ENCODE measurements around the gene NSG2. TPM values are rescaled to one million over a fixed set of nuclear protein-coding genes. Genes with fewer than 3 reads are reported as not detected.
"Not testable (repeated sequence)": the region's sequence is repeated elsewhere in the genome, so short reads cannot be mapped to it uniquely, and the experiment has no call there.

NSG2 gene
- total RNA-seq, 1 donor: not detected

DNA sequence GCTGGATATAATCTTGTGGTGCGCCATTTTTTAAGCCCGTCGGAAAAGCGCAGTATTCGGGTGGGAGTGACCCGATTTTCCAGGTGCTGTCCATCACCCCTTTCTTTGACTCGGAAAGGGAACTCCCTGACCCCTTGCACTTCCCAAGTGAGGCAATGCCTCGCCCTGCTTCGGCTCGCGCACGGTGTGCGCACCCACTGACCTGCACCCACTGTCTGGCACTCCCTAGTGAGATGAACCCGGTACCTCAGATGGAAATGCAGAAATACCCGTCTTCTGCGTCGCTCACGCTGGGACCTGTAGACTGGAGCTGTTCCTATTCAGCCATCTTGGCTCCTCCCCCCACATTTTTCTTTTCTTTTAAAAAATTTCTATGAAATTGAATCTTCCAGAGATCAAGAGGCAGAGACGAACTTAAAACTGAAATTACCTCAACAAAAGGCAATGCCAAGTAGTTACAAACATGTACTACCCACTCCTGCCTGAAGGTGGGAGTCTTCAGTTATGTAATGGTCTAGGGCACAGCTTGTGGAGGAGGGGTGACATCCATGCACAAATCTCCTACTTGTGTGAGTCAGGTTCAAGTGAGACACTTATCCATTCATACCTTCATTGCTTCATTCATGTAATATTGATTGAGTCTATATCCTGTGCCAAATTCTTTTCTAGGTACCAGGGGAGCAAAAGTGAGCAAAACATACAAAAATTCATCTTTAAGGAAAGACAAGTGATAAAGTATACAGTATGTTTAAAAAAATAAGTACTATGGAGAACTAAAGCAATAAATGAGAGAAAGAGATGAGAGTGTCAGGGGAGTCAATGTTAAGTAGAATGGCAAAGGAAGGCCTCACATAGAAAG, 25.2 kb upstream of the NSG2 start:
- not testable (repeated sequence) for H3K4me3 ChIP-seq (ENCODE audit: insufficient read depth, low read length); H3K36me3 ChIP-seq (ENCODE audit: insufficient read depth, low read length)

DNA sequence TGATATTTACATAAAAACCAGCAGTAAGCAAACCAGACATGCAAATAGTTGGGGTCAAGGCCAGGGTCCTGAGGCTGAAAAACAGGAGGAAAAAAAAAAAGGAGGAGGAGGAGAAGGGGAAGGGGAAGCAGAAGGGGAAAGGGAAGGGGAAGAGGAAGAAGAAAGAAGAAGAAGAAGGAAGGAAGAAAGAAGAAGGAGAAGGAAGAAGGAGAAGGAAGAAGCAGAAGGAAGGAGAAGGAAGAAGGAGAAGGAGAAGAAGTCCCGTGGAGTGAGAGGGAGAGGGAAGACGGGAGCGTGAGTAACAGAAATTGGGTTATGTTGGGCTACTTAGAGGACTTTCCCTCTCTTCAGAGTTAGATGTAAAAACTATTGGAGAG, 24.6 kb upstream of the NSG2 start:
- DNase-seq (ENCODE audit: insufficient read length, low spot score, missing footprints): no peak
- Histone ChIP-seq H2AFZ (ENCODE audit: low read length) (no peak overlapping the region), H4K20me1 (ENCODE audit: insufficient read depth, low read length) (no peaks in the 10 kb centered on the region), H3K27me3 (ENCODE audit: insufficient read depth, low read length) (no peaks in the 10 kb centered on the region), H3K79me2 (ENCODE audit: insufficient read depth, low read length) (no peaks in the 10 kb centered on the region), H3K4me1 (ENCODE audit: insufficient read depth, low read length) (no peaks in the 10 kb centered on the region), H3K4me2 (ENCODE audit: insufficient read depth, low read length) (no peak overlapping the region), H3K27ac (ENCODE audit: low read depth, low read length) (no peak overlapping the region), H3K36me3 (ENCODE audit: insufficient read depth, low read length) (no peaks in the 10 kb centered on the region), H3K4me3 (ENCODE audit: insufficient read depth, low read length) (no peak overlapping the region), H3K9me3 (ENCODE audit: low read depth, low read length) (no peaks in the 10 kb centered on the region)
- TF ChIP-seq, protein P1, sequence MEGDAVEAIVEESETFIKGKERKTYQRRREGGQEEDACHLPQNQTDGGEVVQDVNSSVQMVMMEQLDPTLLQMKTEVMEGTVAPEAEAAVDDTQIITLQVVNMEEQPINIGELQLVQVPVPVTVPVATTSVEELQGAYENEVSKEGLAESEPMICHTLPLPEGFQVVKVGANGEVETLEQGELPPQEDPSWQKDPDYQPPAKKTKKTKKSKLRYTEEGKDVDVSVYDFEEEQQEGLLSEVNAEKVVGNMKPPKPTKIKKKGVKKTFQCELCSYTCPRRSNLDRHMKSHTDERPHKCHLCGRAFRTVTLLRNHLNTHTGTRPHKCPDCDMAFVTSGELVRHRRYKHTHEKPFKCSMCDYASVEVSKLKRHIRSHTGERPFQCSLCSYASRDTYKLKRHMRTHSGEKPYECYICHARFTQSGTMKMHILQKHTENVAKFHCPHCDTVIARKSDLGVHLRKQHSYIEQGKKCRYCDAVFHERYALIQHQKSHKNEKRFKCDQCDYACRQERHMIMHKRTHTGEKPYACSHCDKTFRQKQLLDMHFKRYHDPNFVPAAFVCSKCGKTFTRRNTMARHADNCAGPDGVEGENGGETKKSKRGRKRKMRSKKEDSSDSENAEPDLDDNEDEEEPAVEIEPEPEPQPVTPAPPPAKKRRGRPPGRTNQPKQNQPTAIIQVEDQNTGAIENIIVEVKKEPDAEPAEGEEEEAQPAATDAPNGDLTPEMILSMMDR (IDR thresholded peaks at IDR 0.05; ENCODE audit: extremely low read depth, low read depth, low read length): no peak

More for the DNA sequence above, 25.2 kb upstream of the NSG2 start:
- not testable (repeated sequence) for H3K27ac ChIP-seq (ENCODE audit: low read depth, low read length); H2AFZ ChIP-seq (ENCODE audit: low read length); H3K9me3 ChIP-seq (ENCODE audit: low read depth, low read length); H3K79me2 ChIP-seq (ENCODE audit: insufficient read depth, low read length); H3K27me3 ChIP-seq (ENCODE audit: insufficient read depth, low read length); H3K4me1 ChIP-seq (ENCODE audit: insufficient read depth, low read length); H3K4me2 ChIP-seq (ENCODE audit: insufficient read depth, low read length); H4K20me1 ChIP-seq (ENCODE audit: insufficient read depth, low read length)
- DNase-seq (ENCODE audit: insufficient read length, low spot score, missing footprints): peak; percentile 48
- TF ChIP-seq, protein P1 (IDR thresholded peaks at IDR 0.05; ENCODE audit: extremely low read depth, low read depth, low read length): peak; percentile 52

DNA sequence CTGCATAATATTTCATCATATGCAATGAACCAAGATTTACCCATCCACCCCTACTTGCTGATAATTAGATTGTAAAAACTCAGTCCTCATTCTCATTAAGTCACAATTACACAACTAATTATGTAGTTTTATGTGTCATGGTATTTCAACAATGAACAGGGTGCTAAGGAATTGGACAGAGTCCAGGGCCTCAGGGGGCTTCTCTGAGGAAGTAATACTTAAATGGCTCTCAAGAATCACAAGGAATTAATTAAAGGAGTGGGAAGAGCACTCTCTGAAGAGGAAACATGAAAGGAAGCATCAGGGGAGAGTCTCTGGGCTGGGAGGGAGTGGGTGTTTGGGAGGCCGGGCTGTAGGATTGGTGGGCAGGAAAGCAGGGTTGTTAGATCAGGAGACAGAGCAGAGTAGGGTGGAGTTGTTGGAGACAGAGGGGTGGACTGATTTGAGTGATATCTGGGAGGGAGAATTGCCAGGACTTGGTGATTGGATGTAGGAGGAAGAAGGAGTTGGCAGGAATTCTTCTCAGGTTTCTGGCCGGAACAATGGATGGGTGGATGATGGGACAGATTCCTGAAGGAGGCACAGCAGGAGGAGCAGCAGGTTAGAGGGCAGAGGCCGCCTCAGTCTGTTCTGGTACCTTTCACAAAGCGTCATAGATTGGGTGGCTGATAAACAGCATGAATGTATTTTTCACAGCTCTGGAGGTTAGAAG, 23.0 kb upstream of the NSG2 start:
- no peak for DNase-seq (ENCODE audit: insufficient read length, low spot score, missing footprints)
- no peak overlapping the region for H3K4me3 ChIP-seq (ENCODE audit: insufficient read depth, low read length)
- TF ChIP-seq, protein P1 (IDR thresholded peaks at IDR 0.05; ENCODE audit: extremely low read depth, low read depth, low read length): no peak
- no peak overlapping the region for H2AFZ ChIP-seq (ENCODE audit: low read length)
- H3K4me2 ChIP-seq (ENCODE audit: insufficient read depth, low read length): no peak overlapping the region
- H3K4me1 ChIP-seq (ENCODE audit: insufficient read depth, low read length): no peaks in the 10 kb centered on the region
- no peak overlapping the region for H3K27ac ChIP-seq (ENCODE audit: low read depth, low read length)
- H3K9me3 ChIP-seq (ENCODE audit: low read depth, low read length): no peaks in the 10 kb centered on the region
- H4K20me1 ChIP-seq (ENCODE audit: insufficient read depth, low read length): no peaks in the 10 kb centered on the region
- no peaks in the 10 kb centered on the region for H3K79me2 ChIP-seq (ENCODE audit: insufficient read depth, low read length)
- H3K36me3 ChIP-seq (ENCODE audit: insufficient read depth, low read length): no peaks in the 10 kb centered on the region
- H3K27me3 ChIP-seq (ENCODE audit: insufficient read depth, low read length): no peaks in the 10 kb centered on the region

DNA sequence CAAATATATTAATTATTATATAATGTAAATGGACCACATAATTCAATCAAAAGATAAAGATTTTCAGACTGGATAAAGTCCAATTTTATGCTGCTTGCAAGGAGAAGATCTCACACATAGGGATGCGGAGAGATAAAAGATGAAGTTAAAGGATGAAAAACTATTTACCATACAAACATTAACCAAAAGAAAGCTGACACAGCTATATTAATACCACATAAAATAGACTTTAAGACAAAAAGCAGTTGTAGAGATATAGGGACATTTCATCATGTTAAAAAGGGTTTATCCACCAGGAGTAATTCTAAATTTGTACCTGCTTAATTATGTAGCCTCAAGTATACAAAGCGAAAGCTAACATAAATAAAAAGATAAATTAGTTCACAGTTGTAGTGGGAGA, 15.2 kb upstream of the NSG2 start:
- no peaks in the 10 kb centered on the region for H3K36me3 ChIP-seq (ENCODE audit: insufficient read depth, low read length)
- no peaks in the 10 kb centered on the region for H3K27me3 ChIP-seq (ENCODE audit: insufficient read depth, low read length)
- H3K4me3 ChIP-seq (ENCODE audit: insufficient read depth, low read length): no peak overlapping the region
- H3K9me3 ChIP-seq (ENCODE audit: low read depth, low read length): no peaks in the 10 kb centered on the region
- H3K4me2 ChIP-seq (ENCODE audit: insufficient read depth, low read length): no peak overlapping the region
- H4K20me1 ChIP-seq (ENCODE audit: insufficient read depth, low read length): no peaks in the 10 kb centered on the region
- no peak overlapping the region for H3K27ac ChIP-seq (ENCODE audit: low read depth, low read length)
- DNase-seq (ENCODE audit: insufficient read length, low spot score, missing footprints): no peak
- H2AFZ ChIP-seq (ENCODE audit: low read length): no peak overlapping the region
- H3K79me2 ChIP-seq (ENCODE audit: insufficient read depth, low read length): no peaks in the 10 kb centered on the region
- TF ChIP-seq, protein P1 (IDR thresholded peaks at IDR 0.05; ENCODE audit: extremely low read depth, low read depth, low read length): no peak
- no peaks in the 10 kb centered on the region for H3K4me1 ChIP-seq (ENCODE audit: insufficient read depth, low read length)

Measured in osteoblast (primary cell).